Measurements from ENCODE around the gene PPHLN1.

- no peak for TF ChIP-seq CTCF (IDR thresholded peaks at IDR 0.05)
- TF ChIP-seq POLR2A (IDR thresholded peaks at IDR 0.05): no peak
Measured at GRCh38 chr12:42284157-42284556, 41.8 kb upstream of the PPHLN1 start.

Data from Peyer's patch (tissue), 4 donors.